GM18508 (cell line): Measurements from ENCODE around the gene ZNF500.
"Not testable (repeated sequence)": the region's sequence is repeated elsewhere in the genome, so short reads cannot be mapped to it uniquely, and the experiment has no call there.

Experiments
- ATAC-seq: cut with Tn5 transposase; IDR thresholded peaks from one replicate; pipeline ENCODE4 v1.9.1; 2021; ENCODE audit warnings: moderate number of reproducible peaks; ENCODE audit not compliant: insufficient read depth, unreplicated experiment

The ZNF500 gene

DNA sequence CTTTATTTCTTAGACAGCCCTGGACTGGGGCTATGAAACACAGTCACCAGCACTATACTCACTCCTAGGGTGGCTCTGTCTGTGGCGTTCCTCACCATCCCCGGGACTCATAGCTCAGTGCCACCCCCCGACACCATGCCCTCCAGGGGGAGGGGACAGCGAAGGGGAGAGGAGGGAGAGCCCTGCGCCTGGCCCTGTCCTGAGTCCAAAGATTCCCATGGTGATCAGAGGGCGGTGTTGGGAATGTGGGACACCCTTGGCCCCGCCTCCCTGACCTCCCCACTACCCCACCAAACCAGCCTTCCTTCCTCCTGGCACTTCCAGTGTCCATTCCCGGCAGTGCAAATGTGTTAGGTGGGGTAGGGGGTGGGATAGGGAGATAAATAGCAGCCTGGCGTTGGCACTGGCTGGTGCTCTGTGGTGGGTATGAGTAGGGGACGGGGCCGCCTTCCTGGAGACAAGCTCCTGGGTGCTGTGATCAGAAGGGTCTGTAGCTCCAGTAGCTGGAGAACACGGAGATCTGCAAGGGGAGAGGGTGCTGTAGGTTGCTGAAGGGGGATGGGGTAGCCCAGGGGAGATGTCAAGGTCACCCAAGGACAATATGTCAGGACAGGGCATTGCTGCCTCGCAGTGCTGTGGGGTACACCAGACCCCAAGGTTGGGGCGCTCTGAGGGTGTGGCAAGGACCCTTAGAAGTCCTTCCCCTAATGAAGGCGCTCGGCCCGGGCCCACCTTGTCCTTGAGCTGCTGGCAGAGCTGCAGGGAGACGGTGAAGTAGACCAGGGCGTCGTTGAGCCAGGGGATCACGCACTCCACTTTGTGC, 30.2 kb upstream of the ZNF500 start:
- ATAC-seq, result no peak

GRCh38 chr16:4795828-4796572, 29.0 kb upstream of the ZNF500 start:
- no peak for ATAC-seq

GRCh38 chr16:4795181-4795827, 28.3 kb upstream of the ZNF500 start, which contains the start of gene SMIM22:
Gene SMIM22, plus strand, starts transcription at chr16:4795369. Its CDS starts 366 bp downstream, at chr16:4795735.
- no peak for ATAC-seq

DNA sequence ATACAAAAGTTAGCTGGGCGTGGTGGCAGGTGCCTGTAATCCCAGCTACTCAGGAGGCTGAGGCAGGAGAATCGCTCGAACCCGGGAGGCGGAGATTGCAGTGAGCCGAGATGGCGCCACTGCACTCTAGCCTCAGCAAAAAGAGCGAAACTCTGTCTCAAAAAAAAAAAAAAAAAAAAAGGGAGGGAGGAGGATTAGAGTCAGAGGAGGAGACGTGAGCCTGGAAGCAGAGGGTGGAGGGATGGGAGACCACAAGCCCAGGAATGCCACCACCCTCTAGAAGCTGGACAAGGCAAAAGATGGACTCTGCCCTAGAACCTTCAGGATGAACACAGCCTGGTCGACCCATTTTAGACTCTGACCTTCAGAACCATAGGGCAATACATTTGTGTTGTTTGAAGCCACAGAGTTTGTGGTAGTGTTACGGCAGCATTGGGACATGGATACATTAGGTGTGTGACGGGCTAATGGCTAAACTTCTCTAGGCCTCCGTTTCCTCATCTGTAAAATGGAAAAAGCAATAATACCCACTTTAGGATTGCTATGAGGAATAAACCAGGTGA, 26.1 kb upstream of the ZNF500 start:
- ATAC-seq, result no peak

DNA sequence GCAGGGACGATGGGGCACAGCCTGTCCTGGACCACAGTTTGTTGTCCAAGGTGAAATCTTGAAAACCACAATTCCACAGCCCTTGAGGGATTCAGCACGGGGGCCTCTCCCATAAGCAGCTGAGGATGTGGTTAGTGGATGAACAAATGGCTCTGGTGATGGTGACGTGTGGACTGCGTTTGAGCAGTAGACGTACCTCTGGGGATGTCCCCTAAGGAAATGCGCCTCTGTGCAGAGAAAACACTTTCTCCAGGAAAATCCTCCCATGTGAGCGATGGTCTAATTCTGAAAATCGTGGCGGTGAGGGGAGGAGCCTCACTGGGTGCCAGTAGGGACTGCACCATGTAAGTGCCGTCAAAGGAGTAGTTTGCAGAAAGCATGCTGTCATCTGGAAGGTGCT, 23.9 kb upstream of the ZNF500 start:
- no peak for ATAC-seq

DNA sequence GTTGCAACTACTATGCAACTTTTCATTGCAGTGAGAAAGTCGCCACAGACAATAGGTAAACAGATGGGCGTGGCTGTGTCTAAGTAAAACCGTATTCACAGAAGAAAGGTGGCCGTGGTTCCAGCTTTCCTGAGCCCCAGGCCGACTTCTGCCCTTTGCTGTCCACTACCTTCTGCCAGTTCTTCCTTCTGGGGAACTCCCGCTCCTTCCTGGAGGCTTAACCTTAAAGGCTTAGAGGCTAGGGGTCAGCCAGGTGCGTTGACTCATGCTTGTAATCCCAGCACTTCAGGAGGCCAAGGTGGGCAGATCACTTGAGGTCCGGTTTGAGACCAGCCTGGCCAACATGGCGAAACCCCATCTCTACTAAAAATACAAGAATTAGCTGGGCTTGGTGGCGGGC, 23.3 kb upstream of the ZNF500 start:
- ATAC-seq, result no peak

- no peak for ATAC-seq
Observed at GRCh38 chr16:4788910-4789309, 21.9 kb upstream of the ZNF500 start.

- no peak for ATAC-seq
Observed at GRCh38 chr16:4788489-4788889, 21.5 kb upstream of the ZNF500 start.

DNA sequence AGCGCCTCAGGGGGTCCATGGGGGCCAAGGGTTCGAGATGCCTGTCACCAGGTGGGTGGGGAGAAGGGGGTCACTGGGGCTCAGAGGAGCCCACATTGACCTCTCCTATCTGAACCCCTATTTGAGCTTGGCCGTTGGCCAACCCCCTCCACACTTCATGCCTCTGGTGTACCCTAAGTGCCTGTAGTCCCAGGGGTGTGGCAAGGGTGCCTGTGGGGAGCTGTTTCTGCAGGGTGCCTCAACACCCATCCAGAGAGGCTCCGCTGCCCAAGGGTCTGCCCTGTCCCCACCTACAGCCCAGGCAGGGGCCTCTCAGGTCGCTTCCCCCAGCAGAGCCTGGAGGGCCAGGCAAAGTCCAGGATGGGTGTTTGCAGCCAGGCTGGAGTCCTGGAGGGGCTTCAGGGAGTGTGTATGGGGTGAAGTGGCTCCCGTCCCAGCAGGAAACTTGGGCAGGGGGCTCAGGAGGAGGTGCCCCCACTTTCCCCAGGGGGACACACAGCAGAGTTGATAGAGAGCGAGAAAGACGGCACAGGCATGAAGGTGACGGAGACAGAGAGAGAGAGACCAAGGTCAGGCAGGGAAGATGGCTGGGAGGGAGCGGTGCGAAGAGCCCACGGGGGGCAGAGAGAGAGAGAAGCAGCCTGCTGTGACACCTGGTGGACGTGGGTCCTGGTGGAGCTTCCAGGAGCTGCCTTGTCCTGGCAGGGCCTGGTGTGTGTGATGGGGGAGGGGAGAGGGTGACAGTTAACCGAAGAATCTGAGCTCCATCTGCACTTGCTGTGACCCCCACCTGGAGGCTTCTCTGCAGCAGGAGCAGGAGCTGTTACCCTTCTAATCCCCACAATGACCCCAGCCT, 20.9 kb upstream of the ZNF500 start, which contains the start of gene SEPTIN12:
Gene SEPTIN12 (minus strand): TSS at position 719 of the 856 bp plus-strand sequence. CDS start 700 bp downstream, at position 19.
- ATAC-seq, result no peak

GRCh38 chr16:4787068-4787467, 20.1 kb upstream of the ZNF500 start:
- ATAC-seq, result no peak

- no peak for ATAC-seq
Observed at GRCh38 chr16:4785758-4786433, 18.9 kb upstream of the ZNF500 start.

DNA sequence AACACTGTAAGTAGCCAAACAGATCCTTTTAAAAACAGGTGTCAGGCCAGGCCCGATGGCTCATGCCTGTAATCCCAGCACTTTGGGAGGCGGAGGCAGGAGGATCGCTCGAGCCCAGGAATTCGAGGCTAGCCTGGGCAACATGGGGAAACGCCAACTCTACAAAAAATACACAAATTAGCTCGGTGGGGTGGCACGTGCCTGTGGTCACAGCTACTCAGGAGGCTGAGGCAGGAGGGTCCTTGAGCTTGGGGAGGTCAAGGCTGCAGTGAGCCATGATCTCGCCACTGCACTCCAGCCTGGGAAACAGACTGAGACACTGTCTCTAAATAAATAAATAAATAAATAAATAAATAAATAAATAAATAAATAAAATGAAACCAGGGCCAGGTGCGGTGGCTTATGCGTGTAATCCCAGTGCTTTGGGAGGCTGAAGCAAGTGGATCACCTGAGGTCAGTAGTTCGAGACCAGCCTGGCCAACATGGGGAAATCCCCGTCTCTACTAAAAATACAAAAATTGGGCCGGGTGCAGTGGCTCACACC, 17.6 kb upstream of the ZNF500 start:
- ATAC-seq, result not testable (repeated sequence)

DNA sequence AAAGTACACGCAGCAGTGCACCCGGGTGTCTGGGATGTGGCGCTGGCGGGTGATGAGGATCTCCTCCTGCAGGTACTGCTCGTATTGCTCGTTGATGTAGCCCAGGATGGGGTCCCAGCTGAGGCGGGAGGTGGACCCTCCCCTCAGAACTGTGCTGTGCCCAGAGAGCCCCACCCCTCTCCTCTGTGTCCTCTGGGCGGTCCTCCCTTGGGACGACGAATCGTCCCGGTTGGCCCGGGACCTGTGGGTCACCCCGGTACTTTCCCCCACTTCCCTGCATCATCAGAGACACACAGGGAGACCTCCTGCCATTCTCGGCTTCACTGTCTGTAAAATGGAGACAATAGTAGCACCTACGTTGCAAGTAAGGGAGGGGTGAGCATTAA, 17.0 kb upstream of the ZNF500 start:
- no peak for ATAC-seq

DNA sequence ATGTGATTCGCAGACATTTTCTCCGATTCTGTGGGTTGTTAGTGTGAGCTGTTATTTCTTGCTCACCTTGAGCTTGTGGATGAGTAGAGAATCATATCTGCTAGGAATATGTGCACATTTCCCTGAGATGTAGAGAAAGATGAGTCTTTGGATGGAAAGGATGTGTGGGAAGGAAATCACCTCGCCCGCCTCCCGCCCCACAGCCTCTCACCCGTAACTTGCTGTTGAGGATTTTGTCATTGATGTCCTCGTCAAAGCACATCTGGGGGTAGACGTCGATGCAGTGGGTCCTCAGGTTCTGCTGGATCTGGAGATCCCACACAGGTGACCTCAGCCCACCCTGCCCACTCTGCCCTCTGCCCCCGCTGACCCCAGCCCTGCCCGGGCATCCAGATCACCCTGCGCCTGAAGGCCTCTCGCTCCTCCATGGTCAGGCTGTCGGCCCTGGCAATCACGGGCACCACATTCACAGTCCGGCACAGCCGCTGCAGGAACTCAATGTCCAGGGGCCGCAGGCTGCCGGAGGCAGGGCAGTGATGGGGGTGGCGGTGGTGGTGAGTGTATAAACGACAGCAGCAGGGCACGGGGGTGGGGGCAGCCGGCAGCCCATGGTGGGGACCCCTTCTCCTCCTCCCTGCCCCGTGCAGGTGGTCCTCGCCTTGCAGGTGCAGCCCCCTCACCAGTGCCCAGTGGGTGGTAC, 16.4 kb upstream of the ZNF500 start:
- ATAC-seq, result no peak

GRCh38 chr16:4780235-4780634, 13.3 kb upstream of the ZNF500 start:
- no peak for ATAC-seq

DNA sequence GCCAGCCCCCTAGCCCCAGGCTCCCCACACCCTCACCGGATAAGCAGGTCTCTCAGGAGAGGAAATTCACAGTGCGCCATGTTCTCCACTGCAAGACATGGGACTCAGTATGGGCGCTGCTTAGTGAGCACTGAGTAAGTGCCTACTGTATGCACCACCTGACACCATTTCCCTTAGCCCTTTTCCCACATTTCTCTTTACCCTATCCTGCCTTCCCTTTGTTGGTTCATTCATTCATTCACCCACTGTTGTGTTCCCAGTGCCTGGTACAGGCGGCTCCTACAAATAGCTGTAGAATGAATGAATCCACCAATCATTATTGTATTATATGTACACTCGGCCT, 11.1 kb upstream of the ZNF500 start:
- no peak for ATAC-seq

DNA sequence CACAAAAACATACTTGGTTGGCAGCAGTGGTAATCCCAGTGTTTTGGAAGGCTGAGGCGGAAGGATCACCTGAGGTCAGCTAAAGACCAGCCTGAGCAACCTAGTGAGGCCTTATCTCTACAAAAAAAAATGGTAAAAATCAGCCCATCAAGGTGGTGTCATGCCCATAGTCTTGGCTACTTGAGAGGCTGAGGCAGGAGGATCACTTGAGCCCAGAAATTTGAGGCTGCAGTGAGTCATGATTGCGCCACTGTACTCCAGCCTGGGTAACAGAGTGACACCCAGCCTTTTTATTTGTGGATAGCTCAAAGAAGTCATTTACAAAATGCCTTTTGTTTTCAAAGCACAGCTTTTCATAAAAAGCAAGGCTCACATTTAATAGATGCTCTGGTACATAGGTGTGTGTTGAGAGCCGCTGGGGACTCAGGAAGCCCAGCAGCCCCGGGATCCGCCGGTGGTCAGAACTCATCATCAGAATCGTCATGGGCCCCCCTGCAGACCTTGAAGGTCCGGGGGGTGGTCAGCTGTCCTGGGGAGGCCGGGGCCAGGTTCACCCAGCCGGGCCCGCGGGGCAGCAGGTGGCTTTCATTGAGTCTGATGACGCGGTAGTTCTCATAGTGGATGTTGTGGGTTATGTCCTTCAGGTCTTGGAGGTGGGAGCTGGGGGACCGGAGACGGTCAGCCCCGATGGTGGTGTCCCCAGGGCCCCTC, 10.5 kb upstream of the ZNF500 start:
- no peak for ATAC-seq

DNA sequence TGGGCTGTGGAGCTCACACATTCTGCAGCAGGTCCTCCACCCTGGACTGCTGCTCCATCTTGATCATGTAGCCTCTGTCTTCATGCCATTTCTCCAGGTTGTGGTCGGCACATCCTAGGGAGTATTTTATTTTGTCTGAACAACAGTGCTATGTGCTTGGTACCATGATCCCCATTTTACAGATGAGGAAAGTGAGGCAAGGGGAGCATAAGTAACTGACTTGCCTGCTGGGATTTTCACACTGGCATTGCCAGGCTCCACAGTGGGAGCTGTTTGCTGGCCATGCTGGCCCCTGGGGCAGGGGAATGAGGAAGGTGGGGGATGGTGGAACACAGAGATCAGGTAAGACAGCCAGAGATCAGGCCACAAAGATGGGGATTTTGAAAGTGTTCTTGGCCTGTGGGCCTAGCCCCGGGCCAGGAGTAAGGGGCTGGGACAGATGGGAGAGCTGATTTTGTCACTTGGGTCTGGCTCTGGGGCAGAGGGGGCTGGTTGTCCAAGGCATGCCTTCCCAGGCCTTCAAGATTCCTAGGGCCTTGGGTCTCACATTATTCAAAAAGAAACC, 9.3 kb upstream of the ZNF500 start:
- no peak for ATAC-seq
